HL-60 (cell line): ENCODE results near the gene ZFYVE19.

Experiments
- DNase-seq, 2 experiments: peaks; one replicate each; pipeline ENCODE4 v3.0.0-alpha.2; 2010 to 2020; ENCODE audit warnings: low read depth in 1 of 2, low spot score in 1 of 2
- H3K27ac ChIP-seq: fragments of 250-450 bp; sonication (Bioruptor Pico); replicated peaks from 2 replicates; pipeline ENCODE4 v1.5.1; 2020; ENCODE audit warnings: mild to moderate bottlenecking, moderate library complexity
- H3K27me3 ChIP-seq: fragments of 250-450 bp; sonication (Bioruptor Pico); 2 replicates; pipeline ENCODE4 v1.5.1; 2021; ENCODE audit warnings: mild to moderate bottlenecking, moderate library complexity; ENCODE audit not compliant: insufficient read depth, poor library complexity, severe bottlenecking
- H3K4me3 ChIP-seq: replicated peaks from 2 replicates; pipeline ENCODE4 v1.5.1; 2011; ENCODE audit warnings: mild to moderate bottlenecking, control low read depth, low read length; ENCODE audit not compliant: insufficient read depth
- GABPA ChIP-seq: IDR thresholded peaks from 2 replicates; pipeline ENCODE4 v1.6.1; 2012; ENCODE audit warnings: low read depth
- POLR2AphosphoS5 ChIP-seq: IDR thresholded peaks from 2 replicates; pipeline ENCODE4 v1.6.1; 2012; ENCODE audit warnings: low read depth
- SPI1 ChIP-seq: IDR thresholded peaks from 2 replicates; pipeline ENCODE4 v1.6.1; 2012; ENCODE audit warnings: low read depth, mild to moderate bottlenecking, borderline replicate concordance
- TF ChIP-seq, protein P1 (sequence below): IDR thresholded peaks from one replicate; pipeline ENCODE4 v1.5.1; 2011; ENCODE audit warnings: low read length, control low read depth, inconsistent platforms; ENCODE audit not compliant: insufficient read depth
- TF ChIP-seq, protein P2 (sequence below): IDR thresholded peaks from 2 replicates; pipeline ENCODE4 v1.6.1; 2012; ENCODE audit warnings: low read depth; ENCODE audit not compliant: insufficient replicate concordance

The ZFYVE19 gene

DNA sequence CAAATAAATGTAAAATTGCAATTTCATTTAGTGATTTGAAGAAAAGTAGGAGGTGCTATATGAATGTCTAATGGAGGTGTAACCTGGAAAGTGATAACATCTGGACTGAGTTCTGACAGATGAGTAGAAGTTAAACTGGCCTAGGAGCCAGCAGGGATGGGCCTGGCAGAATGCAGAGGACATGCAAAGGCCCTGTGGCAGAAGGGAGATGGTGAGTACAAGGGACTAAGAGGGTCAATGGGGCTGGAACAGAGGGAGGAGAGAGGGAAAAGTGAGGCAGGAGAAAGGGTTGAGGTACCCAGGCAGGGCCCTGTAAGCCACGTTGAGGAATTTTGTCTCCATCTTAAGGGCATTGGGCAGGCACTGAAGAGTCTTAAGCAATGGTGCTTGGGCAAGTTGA lies 25.0 kb downstream of the ZFYVE19 start:
- no peak for DNase-seq
- H3K4me3 ChIP-seq = no peak overlapping the region
- no peak overlapping the region for H3K27ac ChIP-seq
- H3K27me3 ChIP-seq = no peaks in the 10 kb centered on the region
- TF ChIP-seq, protein P1, sequence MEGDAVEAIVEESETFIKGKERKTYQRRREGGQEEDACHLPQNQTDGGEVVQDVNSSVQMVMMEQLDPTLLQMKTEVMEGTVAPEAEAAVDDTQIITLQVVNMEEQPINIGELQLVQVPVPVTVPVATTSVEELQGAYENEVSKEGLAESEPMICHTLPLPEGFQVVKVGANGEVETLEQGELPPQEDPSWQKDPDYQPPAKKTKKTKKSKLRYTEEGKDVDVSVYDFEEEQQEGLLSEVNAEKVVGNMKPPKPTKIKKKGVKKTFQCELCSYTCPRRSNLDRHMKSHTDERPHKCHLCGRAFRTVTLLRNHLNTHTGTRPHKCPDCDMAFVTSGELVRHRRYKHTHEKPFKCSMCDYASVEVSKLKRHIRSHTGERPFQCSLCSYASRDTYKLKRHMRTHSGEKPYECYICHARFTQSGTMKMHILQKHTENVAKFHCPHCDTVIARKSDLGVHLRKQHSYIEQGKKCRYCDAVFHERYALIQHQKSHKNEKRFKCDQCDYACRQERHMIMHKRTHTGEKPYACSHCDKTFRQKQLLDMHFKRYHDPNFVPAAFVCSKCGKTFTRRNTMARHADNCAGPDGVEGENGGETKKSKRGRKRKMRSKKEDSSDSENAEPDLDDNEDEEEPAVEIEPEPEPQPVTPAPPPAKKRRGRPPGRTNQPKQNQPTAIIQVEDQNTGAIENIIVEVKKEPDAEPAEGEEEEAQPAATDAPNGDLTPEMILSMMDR = no peak
- no peak for TF ChIP-seq GABPA
- no peak for TF ChIP-seq POLR2AphosphoS5
- TF ChIP-seq, protein P2, sequence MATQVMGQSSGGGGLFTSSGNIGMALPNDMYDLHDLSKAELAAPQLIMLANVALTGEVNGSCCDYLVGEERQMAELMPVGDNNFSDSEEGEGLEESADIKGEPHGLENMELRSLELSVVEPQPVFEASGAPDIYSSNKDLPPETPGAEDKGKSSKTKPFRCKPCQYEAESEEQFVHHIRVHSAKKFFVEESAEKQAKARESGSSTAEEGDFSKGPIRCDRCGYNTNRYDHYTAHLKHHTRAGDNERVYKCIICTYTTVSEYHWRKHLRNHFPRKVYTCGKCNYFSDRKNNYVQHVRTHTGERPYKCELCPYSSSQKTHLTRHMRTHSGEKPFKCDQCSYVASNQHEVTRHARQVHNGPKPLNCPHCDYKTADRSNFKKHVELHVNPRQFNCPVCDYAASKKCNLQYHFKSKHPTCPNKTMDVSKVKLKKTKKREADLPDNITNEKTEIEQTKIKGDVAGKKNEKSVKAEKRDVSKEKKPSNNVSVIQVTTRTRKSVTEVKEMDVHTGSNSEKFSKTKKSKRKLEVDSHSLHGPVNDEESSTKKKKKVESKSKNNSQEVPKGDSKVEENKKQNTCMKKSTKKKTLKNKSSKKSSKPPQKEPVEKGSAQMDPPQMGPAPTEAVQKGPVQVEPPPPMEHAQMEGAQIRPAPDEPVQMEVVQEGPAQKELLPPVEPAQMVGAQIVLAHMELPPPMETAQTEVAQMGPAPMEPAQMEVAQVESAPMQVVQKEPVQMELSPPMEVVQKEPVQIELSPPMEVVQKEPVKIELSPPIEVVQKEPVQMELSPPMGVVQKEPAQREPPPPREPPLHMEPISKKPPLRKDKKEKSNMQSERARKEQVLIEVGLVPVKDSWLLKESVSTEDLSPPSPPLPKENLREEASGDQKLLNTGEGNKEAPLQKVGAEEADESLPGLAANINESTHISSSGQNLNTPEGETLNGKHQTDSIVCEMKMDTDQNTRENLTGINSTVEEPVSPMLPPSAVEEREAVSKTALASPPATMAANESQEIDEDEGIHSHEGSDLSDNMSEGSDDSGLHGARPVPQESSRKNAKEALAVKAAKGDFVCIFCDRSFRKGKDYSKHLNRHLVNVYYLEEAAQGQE = no peak
- TF ChIP-seq SPI1 = no peak

DNA sequence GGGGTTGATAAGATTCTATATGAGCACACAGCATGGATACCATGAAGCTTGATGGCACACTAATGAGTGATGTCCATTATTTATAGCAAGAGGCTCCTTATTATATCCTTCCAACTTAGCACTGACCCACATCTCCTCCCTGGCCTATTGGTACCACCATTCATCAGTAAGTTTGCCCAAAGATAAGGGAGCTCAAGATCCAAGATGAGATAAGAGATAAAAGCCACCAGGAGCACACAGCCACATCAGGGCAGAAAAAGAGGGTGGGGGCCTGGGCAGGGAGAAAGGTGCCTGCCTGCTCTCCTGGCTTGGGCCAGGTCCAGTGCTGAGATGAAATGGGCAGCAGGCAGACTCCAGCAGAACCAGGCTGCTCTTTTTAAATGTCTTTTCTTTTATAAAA lies 26.0 kb downstream of the ZFYVE19 start:
- TF ChIP-seq GABPA (no peak), POLR2AphosphoS5 (no peak), SPI1 (no peak)
- TF ChIP-seq, protein P1 = no peak
- TF ChIP-seq, protein P2 = no peak
- no peak for DNase-seq
- Histone ChIP-seq H3K27me3 (no peaks in the 10 kb centered on the region), H3K4me3 (no peak overlapping the region), H3K27ac (no peak overlapping the region)

DNA sequence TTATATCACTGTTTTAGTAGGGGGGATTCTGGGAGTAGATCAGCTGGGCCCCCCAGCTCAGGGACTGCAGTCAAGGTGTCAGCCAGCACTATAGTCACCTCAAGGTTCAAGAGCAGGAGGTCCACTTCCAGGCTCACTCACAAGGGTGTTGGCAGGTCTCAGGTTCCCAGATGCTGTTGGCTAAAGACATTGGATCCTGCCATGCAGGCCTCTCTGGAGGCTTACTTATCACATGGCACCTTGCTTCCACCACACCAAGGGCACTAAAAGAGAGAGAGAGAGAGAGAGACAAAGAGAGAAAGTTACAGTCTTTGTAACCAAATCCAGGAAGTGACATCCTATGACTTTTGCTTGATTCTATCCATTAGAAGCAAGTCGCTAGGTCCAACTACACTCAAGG lies 29.1 kb downstream of the ZFYVE19 start:
- Histone ChIP-seq H3K27me3 (no peaks in the 10 kb centered on the region), H3K27ac (no peak overlapping the region), H3K4me3 (no peak overlapping the region)
- TF ChIP-seq POLR2AphosphoS5 (no peak), SPI1 (no peak), GABPA (no peak)
- TF ChIP-seq, protein P1 = no peak
- TF ChIP-seq, protein P2 = no peak
- no peak for DNase-seq
